HepG2 (cell line): ENCODE measurements around the gene NELFB. TPM values are rescaled to one million over a fixed set of nuclear protein-coding genes. Genes with fewer than 3 reads are reported as not detected.

Experiments
- AGO1 ChIP-seq: fragments of 200-400 bp; formaldehyde crosslinking; IDR thresholded peaks from 2 replicates; pipeline ENCODE4 v1.6.1; 2017; ENCODE audit warnings: mild to moderate bottlenecking, low read depth, low read length, moderate library complexity; ENCODE audit not compliant: poor library complexity, severe bottlenecking
- CTCF ChIP-seq: sonication (generic); formaldehyde crosslinking; IDR thresholded peaks from 2 replicates; pipeline ENCODE4 v1.5.0; 2020; ENCODE audit warnings: mild to moderate bottlenecking, missing genetic modification reagents, moderate library complexity
- DMAP1 ChIP-seq: IDR thresholded peaks from 2 replicates; pipeline ENCODE4 v1.6.1; 2016
- HMGXB3 ChIP-seq: sonication (generic); formaldehyde crosslinking; IDR thresholded peaks from 2 replicates; pipeline ENCODE4 v1.4.0; 2020; ENCODE audit warnings: missing genetic modification reagents, borderline replicate concordance
- HNRNPH1 ChIP-seq: fragments of 200-400 bp; formaldehyde crosslinking; optimal IDR thresholded peaks from 2 replicates; pipeline ENCODE3; 2017; ENCODE audit warnings: mild to moderate bottlenecking, low read depth, low read length
- JARID2 ChIP-seq: sonication (generic); formaldehyde crosslinking; IDR thresholded peaks from 2 replicates; pipeline ENCODE4 v1.8.1; 2023; ENCODE audit warnings: missing genetic modification reagents, inconsistent platforms; ENCODE audit not compliant: insufficient replicate concordance
- MNT ChIP-seq: fragments of 450-650 bp; IDR thresholded peaks from 2 replicates; pipeline ENCODE4 v1.6.1; 2016
- NFE2L1 ChIP-seq: sonication (generic); formaldehyde crosslinking; IDR thresholded peaks from 2 replicates; pipeline ENCODE4 v1.4.0; 2020; ENCODE audit warnings: missing genetic modification reagents, mild to moderate bottlenecking, borderline replicate concordance
- NR2F1 ChIP-seq, 2 experiments: fragments of 450-650 bp in 1 of 2; formaldehyde crosslinking in 1 of 2; IDR thresholded peaks; 2 replicates each; pipeline versions ENCODE4 v1.5.0 to v1.6.1; 2016 to 2020; ENCODE audit warnings: mild to moderate bottlenecking in 1 of 2, missing compliant biosample characterization in 1 of 2, missing genetic modification reagents in 1 of 2, moderate library complexity in 1 of 2
- NR2F2 ChIP-seq: IDR thresholded peaks from 2 replicates; pipeline ENCODE4 v1.6.1; 2012; ENCODE audit warnings: low read depth, inconsistent platforms, borderline replicate concordance
- SP1 ChIP-seq, 2 experiments: fragments of 450-650 bp in 1 of 2; sonication (generic) in 1 of 2; formaldehyde crosslinking in 1 of 2; IDR thresholded peaks; 2 replicates each; pipeline versions ENCODE4 v1.4.0 to v1.6.1; 2016 to 2020; ENCODE audit warnings: missing genetic modification reagents in 1 of 2
- ZNF503 ChIP-seq: sonication (generic); formaldehyde crosslinking; IDR thresholded peaks from 2 replicates; pipeline ENCODE4 v1.4.0; 2020; ENCODE audit warnings: missing genetic modification reagents
- ZNF609 ChIP-seq: sonication (generic); formaldehyde crosslinking; IDR thresholded peaks from 2 replicates; pipeline ENCODE4 v1.4.0; 2020; ENCODE audit warnings: mild to moderate bottlenecking, missing genetic modification reagents, borderline replicate concordance
- ZNF839 ChIP-seq: sonication (generic); formaldehyde crosslinking; IDR thresholded peaks from 2 replicates; pipeline ENCODE4 v1.4.0; 2020; ENCODE audit warnings: missing genetic modification reagents, mild to moderate bottlenecking, borderline replicate concordance
- polyA plus RNA-seq, 8 experiments: library from polyadenylated mRNA; depleted of rRNA in 3 of 8; stranded (reverse) in 7 of 8; unstranded in 1 of 8; fragments of >200 nt; fragmentation: Illumina TruSeq in 4 of 8; extraction: Trizol in 4 of 8; gene quantifications; 2 replicates each; pipeline versions ENCODE4 v1.2.1 to v1.2.3, GENCODE V29; 2011 to 2016; ENCODE audit warnings: low read depth in 4 of 8, missing spikeins in 1 of 8, mixed read lengths in 1 of 8; ENCODE audit not compliant: insufficient read depth in 1 of 8
- total RNA-seq, 5 experiments: library from RNA; depleted of rRNA; stranded (reverse); fragments of >200 nt; fragmentation: Illumina TruSeq; extraction: Trizol; gene quantifications; 2 replicates each; pipeline ENCODE4 v1.2.3, GENCODE V29; 2016; ENCODE audit warnings: low read depth in 1 of 5

Gene NELFB
- total and polyA plus RNA-seq, 2 of the 13 experiments (the other 11 are each of a cell fraction or from before 2014, with no cell fraction given): 26.5 to 45.8 TPM

- TF ChIP-seq ZNF609 (CRISPR knock-in tag): no peak
- TF ChIP-seq AGO1: no peak
- TF ChIP-seq NFE2L1 (CRISPR knock-in tag): 0 out of 2 replicates have a peak, but pooled peaks have one; percentile 33
- peak; percentile 92 for TF ChIP-seq CTCF
- no peak for TF ChIP-seq JARID2
- TF ChIP-seq SP1 (IDR thresholded peaks at IDR 0.05): no peak
- 0 out of 2 replicates have a peak, but pooled peaks have one; percentile 25 for TF ChIP-seq SP1 (CRISPR knock-in tag; IDR thresholded peaks at IDR 0.05)
- no peak for TF ChIP-seq NR2F2
- TF ChIP-seq ZNF503 (CRISPR knock-in tag): no peak
- no peak for TF ChIP-seq NR2F1 (CRISPR knock-in tag; IDR thresholded peaks at IDR 0.05)
- TF ChIP-seq HNRNPH1: no peak
- no peak for TF ChIP-seq HMGXB3 (CRISPR knock-in tag)
- TF ChIP-seq MNT: peak; percentile 64
- 0 out of 2 replicates have a peak, but pooled peaks have one; percentile 32 for TF ChIP-seq DMAP1 (CRISPR knock-in tag)
- peak; percentile 43; the same call in 1 of the 2 replicates for TF ChIP-seq ZNF839 (CRISPR knock-in tag)
These were observed 31.9 kb downstream of the NELFB start (continued) for GRCh38 chr9:137286975-137287383.
